ENCODE measurements around the gene DCST2. TPM values are rescaled to one million over a fixed set of nuclear protein-coding genes. Genes with fewer than 3 reads are reported as not detected.

DCST2 gene
- total and polyA plus RNA-seq, 4 donors: 0.31 to 1.7 (median 1.2) TPM

GRCh38 chr1:155017041-155017945 is 16.3 kb downstream of the DCST2 start:
- DNase-seq (peak; percentile 84 to 91 (median 91)), ATAC-seq (ENCODE audit: insufficient read depth, low FRiP score) (peak; percentile 91)
- H3K36me3 ChIP-seq (ENCODE audit: control insufficient read depth in 4 of 4, insufficient read depth in 4 of 4, low read length in 4 of 4): peaks cover 0 to 30% (median 0%) of the 10 kb centered on the region in 4 donors
- H3K4me3 ChIP-seq: no peak overlapping the region
- H3K4me1 ChIP-seq (ENCODE audit: control insufficient read depth in 5 of 5, insufficient read depth in 5 of 5, low read length in 5 of 5): peaks cover 0 to 12% (median 4%) of the 10 kb centered on the region in 5 donors
- no peak overlapping the region for H3K9ac ChIP-seq (ENCODE audit: insufficient read depth in 1 of 2, low read length in 2 of 2)
- TF ChIP-seq CTCF (IDR thresholded peaks at IDR 0.05; ENCODE audit: control extremely low read depth, extremely low read depth): peak; percentile 100
- H3K9me3 ChIP-seq (ENCODE audit: control insufficient read depth in 4 of 4, insufficient read depth in 3 of 4, low read length in 3 of 4): no peaks in the 10 kb centered on the region
- H3K27me3 ChIP-seq (ENCODE audit: control insufficient read depth in 3 of 3, insufficient read depth in 3 of 3, low read length in 2 of 3): no peaks in the 10 kb centered on the region
- peak overlapping the region; percentile 74 to 79 for H3K27ac ChIP-seq (ENCODE audit: low read depth in 1 of 2, low read length in 1 of 2)
- 3 to 5% methylated on average over 43 to 48 of the region's 49 CpGs for WGBS, 2 donors

DNA sequence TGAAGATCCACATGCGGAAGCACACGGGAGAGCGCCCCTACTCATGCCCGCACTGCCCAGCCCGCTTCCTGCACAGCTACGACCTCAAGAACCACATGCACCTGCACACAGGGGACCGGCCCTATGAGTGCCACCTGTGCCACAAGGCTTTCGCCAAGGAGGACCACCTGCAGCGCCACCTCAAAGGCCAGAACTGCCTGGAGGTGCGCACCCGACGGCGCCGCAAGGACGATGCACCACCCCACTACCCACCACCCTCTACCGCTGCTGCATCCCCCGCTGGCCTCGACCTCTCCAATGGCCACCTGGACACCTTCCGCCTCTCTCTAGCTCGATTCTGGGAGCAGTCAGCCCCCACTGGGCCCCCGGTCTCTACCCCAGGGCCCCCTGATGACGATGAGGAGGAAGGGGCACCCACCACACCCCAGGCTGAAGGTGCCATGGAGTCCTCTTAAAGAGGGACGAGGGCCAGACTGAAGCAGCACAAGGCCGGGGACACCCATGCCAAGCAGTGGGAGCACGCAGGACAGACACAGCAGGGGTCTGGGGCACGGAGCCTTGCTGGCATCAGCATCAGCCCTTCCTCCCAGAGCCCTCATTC is 17.2 kb downstream of the DCST2 start:
- TF ChIP-seq CTCF (IDR thresholded peaks at IDR 0.05; ENCODE audit: control extremely low read depth, extremely low read depth): no peak
- peaks cover 0 to 30% (median 0%) of the 10 kb centered on the region in 4 donors for H3K36me3 ChIP-seq (ENCODE audit: control insufficient read depth in 4 of 4, insufficient read depth in 4 of 4, low read length in 4 of 4)
- no peak overlapping the region for H3K9ac ChIP-seq (ENCODE audit: insufficient read depth in 1 of 2, low read length in 2 of 2)
- ATAC-seq (ENCODE audit: insufficient read depth, low FRiP score) (no peak), DNase-seq (no peak)
- no peak overlapping the region for H3K4me3 ChIP-seq
- WGBS, 2 donors: 71 to 80% methylated on average over 26 of the region's 26 CpGs
- peak overlapping the region; percentile 74 to 79 for H3K27ac ChIP-seq (ENCODE audit: low read depth in 1 of 2, low read length in 1 of 2)
- H3K4me1 ChIP-seq (ENCODE audit: control insufficient read depth in 5 of 5, insufficient read depth in 5 of 5, low read length in 5 of 5): peaks cover 0 to 19% (median 4%) of the 10 kb centered on the region in 5 donors
- no peaks in the 10 kb centered on the region for H3K27me3 ChIP-seq (ENCODE audit: control insufficient read depth in 3 of 3, insufficient read depth in 3 of 3, low read length in 2 of 3)
- H3K9me3 ChIP-seq (ENCODE audit: control insufficient read depth in 4 of 4, insufficient read depth in 3 of 4, low read length in 3 of 4): no peaks in the 10 kb centered on the region

DNA sequence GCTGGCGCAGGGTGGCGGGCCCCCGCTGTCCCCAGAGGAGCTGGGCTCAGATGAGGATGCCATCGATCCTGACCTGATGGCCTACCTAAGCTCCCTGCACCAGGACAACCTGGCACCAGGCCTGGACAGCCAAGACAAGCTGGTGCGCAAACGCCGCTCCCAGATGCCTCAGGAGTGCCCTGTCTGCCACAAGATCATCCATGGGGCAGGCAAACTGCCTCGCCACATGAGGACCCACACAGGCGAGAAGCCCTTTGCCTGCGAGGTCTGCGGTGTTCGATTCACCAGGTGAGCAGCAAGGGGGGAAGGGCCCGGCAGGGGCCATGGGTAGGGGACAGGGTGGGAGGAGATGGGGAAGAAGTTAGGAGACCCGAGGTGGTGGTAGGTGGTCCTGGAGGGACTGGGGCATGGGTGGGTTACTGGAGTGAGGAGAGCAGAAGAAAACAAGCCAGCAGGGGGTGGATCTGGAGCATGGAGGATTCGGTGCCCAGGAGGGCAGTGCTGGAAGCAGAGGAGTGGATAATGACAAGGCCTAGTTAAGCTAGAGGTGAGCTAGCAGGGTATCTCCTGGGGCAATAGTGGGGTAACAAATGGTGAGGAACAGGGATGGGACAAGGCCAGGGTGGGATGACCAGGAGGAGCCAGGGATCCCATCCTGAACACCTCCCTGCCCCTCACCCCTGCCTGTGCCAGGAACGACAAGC is 17.9 kb downstream of the DCST2 start:
- Histone ChIP-seq H3K4me1 (ENCODE audit: control insufficient read depth in 5 of 5, insufficient read depth in 5 of 5, low read length in 5 of 5) (peaks cover 0 to 23% (median 4%) of the 10 kb centered on the region in 5 donors), H3K36me3 (ENCODE audit: control insufficient read depth in 4 of 4, insufficient read depth in 4 of 4, low read length in 4 of 4) (peaks cover 0 to 30% (median 0%) of the 10 kb centered on the region in 4 donors), H3K4me3 (no peak overlapping the region), H3K27me3 (ENCODE audit: control insufficient read depth in 3 of 3, insufficient read depth in 3 of 3, low read length in 2 of 3) (no peaks in the 10 kb centered on the region), H3K9me3 (ENCODE audit: control insufficient read depth in 4 of 4, insufficient read depth in 3 of 4, low read length in 3 of 4) (no peaks in the 10 kb centered on the region), H3K9ac (ENCODE audit: insufficient read depth in 1 of 2, low read length in 2 of 2) (no peak overlapping the region), H3K27ac (ENCODE audit: low read depth in 1 of 2, low read length in 1 of 2) (peak overlapping the region in 1 of 2 donors; percentile 74)
- TF ChIP-seq CTCF (IDR thresholded peaks at IDR 0.05; ENCODE audit: control extremely low read depth, extremely low read depth): no peak
- no peak for ATAC-seq (ENCODE audit: insufficient read depth, low FRiP score)
- 86% methylated on average over 16 of the region's 16 CpGs for WGBS, 2 donors
- no peak for DNase-seq
